HEK293 (cell line): ENCODE measurements around the gene IGSF23.

ENCODE experiments used
- GLI2 ChIP-seq: fragments of 450-650 bp; formaldehyde crosslinking; IDR thresholded peaks from 2 replicates; pipeline ENCODE4; 2017; ENCODE audit warnings: missing biosample characterization, missing genetic modification characterization, low read depth, borderline replicate concordance
- ZBTB1 ChIP-seq: fragments of 450-650 bp; formaldehyde crosslinking; IDR thresholded peaks from 2 replicates; pipeline ENCODE4 v1.5.1; 2016; ENCODE audit warnings: missing biosample characterization, missing genetic modification characterization
- ZFP3 ChIP-seq: fragments of 450-650 bp; formaldehyde crosslinking; IDR thresholded peaks from 2 replicates; pipeline ENCODE4 v1.5.1; 2016; ENCODE audit warnings: low read depth, missing biosample characterization, missing genetic modification characterization
- ZFP37 ChIP-seq: fragments of 450-650 bp; formaldehyde crosslinking; IDR thresholded peaks from 2 replicates; pipeline ENCODE4 v1.5.1; 2016; ENCODE audit warnings: missing biosample characterization, missing genetic modification characterization
- ZNF121 ChIP-seq: fragments of 450-650 bp; formaldehyde crosslinking; IDR thresholded peaks from 2 replicates; pipeline ENCODE4 v1.5.1; 2016; ENCODE audit warnings: missing biosample characterization, missing genetic modification characterization
- ZNF23 ChIP-seq: fragments of 450-650 bp; formaldehyde crosslinking; IDR thresholded peaks from 2 replicates; pipeline ENCODE4 v1.5.1; 2016; ENCODE audit warnings: missing biosample characterization, missing genetic modification characterization, borderline replicate concordance
- ZNF274 ChIP-seq, 2 experiments: fragments of 200-500 bp in 1 of 2; fragments of 450-650 bp in 1 of 2; sonication (Bioruptor generic) in 1 of 2; formaldehyde crosslinking in 1 of 2; IDR thresholded peaks; 2 replicates each; pipeline versions ENCODE4 v1.5.1 to v1.6.1; 2014 to 2016; ENCODE audit warnings: borderline replicate concordance in 1 of 2, inconsistent platforms in 1 of 2, low read length in 1 of 2, missing biosample characterization in 1 of 2, missing genetic modification characterization in 1 of 2
- ZNF394 ChIP-seq: fragments of 450-650 bp; formaldehyde crosslinking; IDR thresholded peaks from 2 replicates; pipeline ENCODE4 v1.5.1; 2016; ENCODE audit warnings: missing biosample characterization, missing genetic modification characterization, mild to moderate bottlenecking, moderate library complexity, borderline replicate concordance
- ZNF626 ChIP-seq: fragments of 450-650 bp; sonication (Bioruptor Pico); formaldehyde crosslinking; IDR thresholded peaks from 2 replicates; pipeline ENCODE4 v1.5.1; 2018; ENCODE audit warnings: missing biosample characterization, missing genetic modification characterization, inconsistent platforms
- ZNF670 ChIP-seq: fragments of 450-650 bp; formaldehyde crosslinking; IDR thresholded peaks from 2 replicates; pipeline ENCODE4 v1.5.1; 2016; ENCODE audit warnings: missing biosample characterization, missing genetic modification characterization, low read depth

GRCh38 chr19:44653343-44653742 is 40.0 kb downstream of the IGSF23 start:
- TF ChIP-seq ZFP3 (tag by site-specific recombination) (no peak), ZNF394 (no peak), ZNF670 (tag by site-specific recombination) (no peak), ZFP37 (no peak), ZNF626 (tag by site-specific recombination) (no peak), ZBTB1 (tag by site-specific recombination) (no peak), ZNF23 (tag by site-specific recombination) (no peak), GLI2 (no peak), ZNF274 (IDR thresholded peaks at IDR 0.05; ENCODE audit: low read length) (no peak), ZNF274 (tag by site-specific recombination; IDR thresholded peaks at IDR 0.05; ENCODE audit: borderline replicate concordance) (no peak), ZNF121 (tag by site-specific recombination) (no peak)
